ENCODE results near the gene MIGA2.

MIGA2 gene

DNA sequence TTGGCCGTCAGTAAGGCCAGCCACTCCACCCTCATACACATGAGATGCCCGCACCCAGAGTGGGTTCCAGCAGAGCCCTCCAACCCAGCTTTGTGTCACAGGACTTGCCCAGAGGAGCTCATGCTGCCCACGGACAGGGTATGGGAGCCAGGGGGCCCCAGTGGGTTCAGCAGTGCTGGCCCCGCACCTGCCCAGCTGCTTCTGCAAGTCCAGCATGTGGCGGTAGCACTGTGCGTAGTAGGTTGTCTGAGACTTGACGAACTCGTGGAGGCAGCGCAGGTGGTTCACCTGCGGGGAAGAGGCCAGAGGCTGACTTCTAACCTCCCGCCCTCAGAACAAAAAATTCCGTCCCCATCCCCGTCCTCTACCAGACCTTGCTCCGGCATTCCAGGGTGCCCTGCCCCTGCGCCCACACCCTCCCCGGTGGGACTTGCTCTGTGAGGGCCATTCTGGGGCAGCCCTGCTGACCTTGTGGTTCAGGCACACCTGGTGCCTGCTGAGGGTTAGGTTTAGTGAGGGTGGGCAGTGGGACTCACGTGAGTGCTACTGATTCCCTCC, 26.8 kb upstream of the MIGA2 start:
- H3K27ac ChIP-seq, result no peak overlapping the region
- no peaks in the 10 kb centered on the region for H3K27me3 ChIP-seq (ENCODE audit: insufficient read depth, low read depth)
- no peak for TF ChIP-seq CTCF (conservative IDR thresholded peaks at IDR 0.05; ENCODE audit: low read depth, low read length)
- H3K79me2 ChIP-seq (ENCODE audit: insufficient read depth, low read depth), result no peaks in the 10 kb centered on the region
- no peaks in the 10 kb centered on the region for H4K20me1 ChIP-seq (ENCODE audit: insufficient read depth)
- no peak overlapping the region for H3K9ac ChIP-seq
- H3K4me2 ChIP-seq, result no peak overlapping the region
- no peak overlapping the region for H2AFZ ChIP-seq (ENCODE audit: low read depth)
- H3K36me3 ChIP-seq (ENCODE audit: insufficient read depth), result no peaks in the 10 kb centered on the region
- peaks cover 11% of the 10 kb centered on the region for H3K4me1 ChIP-seq (ENCODE audit: low read depth, poor library complexity, severe bottlenecking)
- H3K4me3 ChIP-seq (IDR thresholded peaks at IDR 0.05; ENCODE audit: insufficient read depth, low read depth, low read length), result no peak overlapping the region

GRCh38 chr9:129010267-129010975, 26.0 kb upstream of the MIGA2 start:
- H3K4me2 ChIP-seq, result no peak overlapping the region
- H3K36me3 ChIP-seq (ENCODE audit: insufficient read depth), result no peaks in the 10 kb centered on the region
- no peaks in the 10 kb centered on the region for H3K27me3 ChIP-seq (ENCODE audit: insufficient read depth, low read depth)
- TF ChIP-seq CTCF (conservative IDR thresholded peaks at IDR 0.05; ENCODE audit: low read depth, low read length), result no peak
- H3K4me3 ChIP-seq (IDR thresholded peaks at IDR 0.05; ENCODE audit: insufficient read depth, low read depth, low read length), result no peak overlapping the region
- H3K79me2 ChIP-seq (ENCODE audit: insufficient read depth, low read depth), result no peaks in the 10 kb centered on the region
- H2AFZ ChIP-seq (ENCODE audit: low read depth), result no peak overlapping the region
- no peaks in the 10 kb centered on the region for H4K20me1 ChIP-seq (ENCODE audit: insufficient read depth)
- H3K27ac ChIP-seq, result no peak overlapping the region
- H3K9ac ChIP-seq, result no peak overlapping the region
- peaks cover 11% of the 10 kb centered on the region for H3K4me1 ChIP-seq (ENCODE audit: low read depth, poor library complexity, severe bottlenecking)

DNA sequence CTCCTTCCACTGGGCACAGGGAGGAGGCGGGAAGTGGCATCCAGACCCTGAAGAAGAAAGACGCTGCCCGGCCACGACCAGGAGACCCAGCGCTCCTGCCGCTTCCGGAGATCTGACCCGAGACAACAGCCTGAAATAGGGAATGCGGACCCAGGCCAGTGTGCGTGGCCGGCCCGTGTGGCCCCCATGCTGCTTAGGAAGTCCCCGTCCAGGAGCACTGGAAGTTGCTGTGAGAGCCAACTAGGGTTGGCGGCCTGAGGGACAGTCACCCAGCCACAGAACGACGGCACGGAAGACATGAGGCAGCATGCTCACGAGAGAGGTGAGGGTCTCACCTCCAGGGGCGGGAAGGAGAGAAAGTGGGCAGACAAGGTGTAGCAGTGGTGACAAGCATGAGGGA, 25.3 kb upstream of the MIGA2 start:
- Histone ChIP-seq H3K27me3 (ENCODE audit: insufficient read depth, low read depth) (no peaks in the 10 kb centered on the region), H3K4me1 (ENCODE audit: low read depth, poor library complexity, severe bottlenecking) (peaks cover 11% of the 10 kb centered on the region), H3K36me3 (ENCODE audit: insufficient read depth) (no peaks in the 10 kb centered on the region), H3K27ac (no peak overlapping the region), H2AFZ (ENCODE audit: low read depth) (no peak overlapping the region), H3K4me3 (IDR thresholded peaks at IDR 0.05; ENCODE audit: insufficient read depth, low read depth, low read length) (no peak overlapping the region), H3K9ac (no peak overlapping the region), H4K20me1 (ENCODE audit: insufficient read depth) (no peaks in the 10 kb centered on the region), H3K4me2 (no peak overlapping the region), H3K79me2 (ENCODE audit: insufficient read depth, low read depth) (no peaks in the 10 kb centered on the region)
- TF ChIP-seq CTCF (conservative IDR thresholded peaks at IDR 0.05; ENCODE audit: low read depth, low read length), result no peak

- H3K27ac ChIP-seq, result no peak overlapping the region
- H3K4me3 ChIP-seq (IDR thresholded peaks at IDR 0.05; ENCODE audit: insufficient read depth, low read depth, low read length), result no peak overlapping the region
- H3K79me2 ChIP-seq (ENCODE audit: insufficient read depth, low read depth), result no peaks in the 10 kb centered on the region
- H3K4me1 ChIP-seq (ENCODE audit: low read depth, poor library complexity, severe bottlenecking), result peaks cover 7% of the 10 kb centered on the region
- H3K36me3 ChIP-seq (ENCODE audit: insufficient read depth), result no peaks in the 10 kb centered on the region
- TF ChIP-seq CTCF (conservative IDR thresholded peaks at IDR 0.05; ENCODE audit: low read depth, low read length), result no peak
- H4K20me1 ChIP-seq (ENCODE audit: insufficient read depth), result no peaks in the 10 kb centered on the region
- H2AFZ ChIP-seq (ENCODE audit: low read depth), result no peak overlapping the region
- H3K4me2 ChIP-seq, result no peak overlapping the region
- no peaks in the 10 kb centered on the region for H3K27me3 ChIP-seq (ENCODE audit: insufficient read depth, low read depth)
- no peak overlapping the region for H3K9ac ChIP-seq
Measured at GRCh38 chr9:129011761-129012181, 24.7 kb upstream of the MIGA2 start.

Measured in KMS-11 (cell line).